H9 (cell line): ENCODE data around the gene APCDD1L. TPM values are rescaled to one million over a fixed set of nuclear protein-coding genes. Genes with fewer than 3 reads are reported as not detected.

Experiments
- DNase-seq: peaks from one replicate; pipeline ENCODE4 v3.0.0-alpha.2; 2017
- H2AFZ ChIP-seq: one replicate; pipeline ENCODE4 v1.6.1; 2013; ENCODE audit warnings: mild to moderate bottlenecking, low read length, control low read depth, moderate library complexity
- H2AK5ac ChIP-seq: 2 replicates; pipeline ENCODE4 v1.6.1; 2013; ENCODE audit warnings: low read length, control low read depth, mixed read lengths; ENCODE audit not compliant: insufficient read length
- H2BK120ac ChIP-seq: one replicate; pipeline ENCODE4 v1.6.1; 2013; ENCODE audit warnings: low read depth, mild to moderate bottlenecking, low read length, control low read depth, inconsistent platforms; ENCODE audit not compliant: poor library complexity, severe bottlenecking
- H2BK12ac ChIP-seq: 2 replicates; pipeline ENCODE4 v1.6.1; 2013; ENCODE audit warnings: low read length, control low read depth, mixed read lengths, low read depth; ENCODE audit not compliant: insufficient read length
- H2BK15ac ChIP-seq: 2 replicates; pipeline ENCODE4 v1.6.1; 2013; ENCODE audit warnings: low read depth, low read length, control low read depth
- H2BK20ac ChIP-seq: one replicate; pipeline ENCODE4 v1.6.1; 2013; ENCODE audit warnings: low read depth, mild to moderate bottlenecking, low read length, control low read depth, inconsistent platforms; ENCODE audit not compliant: poor library complexity, severe bottlenecking
- H2BK5ac ChIP-seq: 2 replicates; pipeline ENCODE4 v1.6.1; 2013; ENCODE audit warnings: low read length, control low read depth, mixed read lengths; ENCODE audit not compliant: insufficient read length
- H3K14ac ChIP-seq: 2 replicates; pipeline ENCODE4 v1.6.1; 2013; ENCODE audit warnings: low read length, control low read depth; ENCODE audit not compliant: insufficient read depth
- H3K18ac ChIP-seq: 2 replicates; pipeline ENCODE4 v1.6.1; 2013; ENCODE audit warnings: low read depth, mild to moderate bottlenecking, mixed read lengths, low read length, control low read depth; ENCODE audit not compliant: insufficient read length
- H3K23ac ChIP-seq: 2 replicates; pipeline ENCODE4 v1.6.1; 2013; ENCODE audit warnings: low read length, control low read depth, mixed read lengths, low read depth; ENCODE audit not compliant: insufficient read length
- H3K23me2 ChIP-seq: 2 replicates; pipeline ENCODE4 v1.6.1; 2013; ENCODE audit warnings: low read depth, mild to moderate bottlenecking, mixed read lengths, low read length, control low read depth; ENCODE audit not compliant: insufficient read length, poor library complexity, severe bottlenecking
- H3K27ac ChIP-seq: 2 replicates; pipeline ENCODE4 v1.5.1; 2013; ENCODE audit warnings: low read length, control low read depth, mixed read lengths, low read depth; ENCODE audit not compliant: insufficient read length
- H3K27me3 ChIP-seq: 2 replicates; pipeline ENCODE4 v1.6.1; 2013; ENCODE audit warnings: low read length, control low read depth, inconsistent platforms; ENCODE audit not compliant: insufficient read depth
- H3K4ac ChIP-seq: 2 replicates; pipeline ENCODE4 v1.6.1; 2013; ENCODE audit warnings: low read depth, mild to moderate bottlenecking, control low read depth, inconsistent platforms, low read length, moderate library complexity
- H3K4me1 ChIP-seq: 2 replicates; pipeline ENCODE4 v1.6.1; 2013; ENCODE audit warnings: low read length, control low read depth, inconsistent platforms; ENCODE audit not compliant: insufficient read depth
- H3K4me2 ChIP-seq: 2 replicates; pipeline ENCODE4 v1.6.1; 2013; ENCODE audit warnings: low read length, control low read depth, mixed read lengths; ENCODE audit not compliant: insufficient read length, insufficient read depth
- H3K56ac ChIP-seq: 2 replicates; pipeline ENCODE4 v1.6.1; 2013; ENCODE audit warnings: low read depth, mild to moderate bottlenecking, mixed read lengths, low read length, control low read depth; ENCODE audit not compliant: insufficient read length
- H3K79me1 ChIP-seq: 2 replicates; pipeline ENCODE4 v1.6.1; 2013; ENCODE audit warnings: low read depth, mild to moderate bottlenecking, moderate library complexity, low read length, control low read depth, inconsistent platforms; ENCODE audit not compliant: insufficient read depth, poor library complexity, severe bottlenecking
- H3K79me2 ChIP-seq: 2 replicates; pipeline ENCODE4 v1.6.1; 2013; ENCODE audit warnings: low read length, control low read depth, inconsistent platforms; ENCODE audit not compliant: insufficient read depth
- H3K9ac ChIP-seq: 2 replicates; pipeline ENCODE4 v1.6.1; 2013; ENCODE audit warnings: low read length, control low read depth, mixed read lengths; ENCODE audit not compliant: insufficient read length; ENCODE audit errors: extremely low read depth
- H3K9me3 ChIP-seq: one replicate; pipeline ENCODE4 v1.6.1; 2013; ENCODE audit warnings: low read depth, low read length, inconsistent platforms; ENCODE audit not compliant: control insufficient read depth
- H3T11ph ChIP-seq: one replicate; pipeline ENCODE4 v1.6.1; 2013; ENCODE audit warnings: mild to moderate bottlenecking, low read length, control low read depth, inconsistent platforms
- H4K20me1 ChIP-seq: one replicate; pipeline ENCODE4 v1.6.1; 2013; ENCODE audit not compliant: control insufficient read depth, insufficient read length, insufficient read depth
- H4K5ac ChIP-seq: 2 replicates; pipeline ENCODE4 v1.6.1; 2013; ENCODE audit warnings: low read depth, mild to moderate bottlenecking, mixed read lengths, low read length, control low read depth; ENCODE audit not compliant: insufficient read length
- H4K8ac ChIP-seq: replicated peaks from 2 replicates; pipeline ENCODE4 v1.6.1; 2013; ENCODE audit warnings: low read length, control low read depth, mixed read lengths, low read depth; ENCODE audit not compliant: insufficient read length
- H4K91ac ChIP-seq: 2 replicates; pipeline ENCODE4 v1.6.1; 2013; ENCODE audit warnings: low read depth, mild to moderate bottlenecking, moderate library complexity, mixed read lengths, low read length, control low read depth; ENCODE audit not compliant: insufficient read length
- H3K27ac Mint-ChIP-seq, 3 experiments: 2 replicates in 2 of 3; 3 replicates in 1 of 3; pipeline ENCODE4 v1.8.0; 2020 to 2021; ENCODE audit warnings: mixed read lengths in 3 of 3, mild to moderate bottlenecking in 1 of 3, moderate library complexity in 1 of 3
- H3K27me3 Mint-ChIP-seq: 2 replicates; pipeline ENCODE4 v1.8.0; 2021; ENCODE audit warnings: low read depth, mild to moderate bottlenecking, moderate library complexity, mixed read lengths
- H3K36me3 Mint-ChIP-seq, 3 experiments: 2 replicates in 2 of 3; 3 replicates in 1 of 3; pipeline ENCODE4 v1.8.0; 2020 to 2021; ENCODE audit warnings: low read depth in 3 of 3, mixed read lengths in 3 of 3; ENCODE audit not compliant: insufficient read depth in 1 of 3
- H3K4me1 Mint-ChIP-seq, 2 experiments: 2 replicates each; pipeline ENCODE4 v1.8.0; 2020; ENCODE audit warnings: mixed read lengths in 2 of 2
- H3K4me3 Mint-ChIP-seq, 2 experiments: 2 replicates in 1 of 2; 3 replicates in 1 of 2; pipeline ENCODE4 v1.8.0; 2020 to 2021; ENCODE audit warnings: mild to moderate bottlenecking in 2 of 2, mixed read lengths in 2 of 2, moderate library complexity in 1 of 2
- H3K9me3 Mint-ChIP-seq, 2 experiments: 2 replicates in 1 of 2; 3 replicates in 1 of 2; pipeline ENCODE4 v1.8.0; 2020; ENCODE audit warnings: mild to moderate bottlenecking in 2 of 2, mixed read lengths in 2 of 2, moderate library complexity in 1 of 2
- CTCF ChIP-seq: fragments of 200-600 bp; sonication (generic); conservative IDR thresholded peaks from 3 replicates; pipeline ENCODE4 v1.8.0; 2021; ENCODE audit warnings: antibody characterized with exemption, mild to moderate bottlenecking
- WGBS: extraction: QIAGEN DNeasy Blood & Tissue Kit; methylation state at CpG from one replicate; pipeline ENCODE4 v1.1.7; 2013; ENCODE audit warnings: missing lambda C conversion rate, low lambda C conversion rate, mixed read lengths; ENCODE audit not compliant: insufficient read length; ENCODE audit errors: extremely low coverage; 5-methylcytosine and 5-hydroxymethylcytosine counted together
- total RNA-seq: library from RNA; stranded (reverse); gene quantifications from 2 replicates; pipeline ENCODE4 v1.2.1, GENCODE V29; 2021

APCDD1L gene
- total RNA-seq, 1 experiment from 2014 or later, result 0.68 TPM

- Histone ChIP-seq H3K27ac (no peak overlapping the region), H2AK5ac (no peak overlapping the region), H3K14ac (no peak overlapping the region), H3K23ac (no peak overlapping the region), H4K91ac (no peak overlapping the region), H3K23me2 (no peaks in the 10 kb centered on the region), H3K4me1 (no peaks in the 10 kb centered on the region), H4K20me1 (no peaks in the 10 kb centered on the region), H3K56ac (no peak overlapping the region), H3K4ac (no peak overlapping the region), H3K9ac (no peak overlapping the region), H3K27me3 (no peaks in the 10 kb centered on the region), H3K9me3 (peaks cover 8% of the 10 kb centered on the region), H3T11ph (no peak overlapping the region), H3K79me2 (no peaks in the 10 kb centered on the region), H2BK20ac (no peak overlapping the region), H2BK5ac (no peak overlapping the region), H2BK120ac (no peak overlapping the region), H2AFZ (no peak overlapping the region), H3K4me2 (no peak overlapping the region), H3K79me1 (no peaks in the 10 kb centered on the region), H2BK12ac (no peak overlapping the region), H2BK15ac (no peak overlapping the region), H3K18ac (no peak overlapping the region), H4K8ac (no peak overlapping the region), H4K5ac (no peak overlapping the region)
- peak; percentile 9 for DNase-seq
- H3K36me3 Mint-ChIP-seq, result peaks cover 13 to 25% (median 15%) of the 10 kb centered on the region in 3 experiments
- H3K9me3 Mint-ChIP-seq, result peaks cover 34 to 35% of the 10 kb centered on the region in 2 experiments
- H3K4me1 Mint-ChIP-seq, result peaks cover 6 to 7% of the 10 kb centered on the region in 2 experiments
- TF ChIP-seq CTCF, result no peak
- H3K27ac Mint-ChIP-seq, result no peak overlapping the region; a peak in 1 of 7 replicates
- no CpG with 5 or more reads among the region's 6 CpGs for WGBS
- H3K4me3 Mint-ChIP-seq, result no peak overlapping the region
- peaks cover 13% of the 10 kb centered on the region for H3K27me3 Mint-ChIP-seq
These were observed 31.7 kb downstream of the APCDD1L start for GRCh38 chr20:58483470-58483869.
